GM12872 (cell line): Measurements from ENCODE around the gene SLC1A3.

Experiments
- CTCF ChIP-seq: IDR thresholded peaks from 3 replicates; pipeline ENCODE4 v1.5.1; 2011; ENCODE audit warnings: low read depth, mild to moderate bottlenecking, low read length, moderate library complexity; ENCODE audit not compliant: insufficient read depth

SLC1A3 gene

GRCh38 chr5:36613771-36614656 is 7.6 kb downstream of the SLC1A3 start:
- TF ChIP-seq CTCF = no peak

GRCh38 chr5:36614657-36615308 is 8.4 kb downstream of the SLC1A3 start:
- no peak for TF ChIP-seq CTCF

- no peak for TF ChIP-seq CTCF
Measured at GRCh38 chr5:36619012-36619635, 12.7 kb downstream of the SLC1A3 start.

GRCh38 chr5:36621985-36622384 is 15.6 kb downstream of the SLC1A3 start:
- TF ChIP-seq CTCF = no peak

GRCh38 chr5:36623832-36624231 is 17.4 kb downstream of the SLC1A3 start:
- no peak for TF ChIP-seq CTCF

- no peak for TF ChIP-seq CTCF
Measured at GRCh38 chr5:36624277-36624676, 17.9 kb downstream of the SLC1A3 start.

GRCh38 chr5:36628695-36629094 is 22.3 kb downstream of the SLC1A3 start:
- no peak for TF ChIP-seq CTCF
